ENCODE measurements around the gene CRAT.

The CRAT gene

GRCh38 chr9:129149442-129149841, 38.8 kb upstream of the CRAT start:
- DNase-seq (ENCODE audit: low read depth), result no peak
- H3K4me3 ChIP-seq (ENCODE audit: low read length), result no peak overlapping the region
- no peak for TF ChIP-seq CTCF (conservative IDR thresholded peaks at IDR 0.05; ENCODE audit: low read depth, low read length)

GRCh38 chr9:129148463-129149204, 38.0 kb upstream of the CRAT start:
- DNase-seq (ENCODE audit: low read depth), result no peak
- no peak for TF ChIP-seq CTCF (conservative IDR thresholded peaks at IDR 0.05; ENCODE audit: low read depth, low read length)
- no peak overlapping the region for H3K4me3 ChIP-seq (ENCODE audit: low read length)

- H3K4me3 ChIP-seq (ENCODE audit: low read length), result no peak overlapping the region
- TF ChIP-seq CTCF (conservative IDR thresholded peaks at IDR 0.05; ENCODE audit: low read depth, low read length), result no peak
- DNase-seq (ENCODE audit: low read depth), result no peak
Observed at GRCh38 chr9:129146441-129146941, 35.9 kb upstream of the CRAT start.

- no peak for TF ChIP-seq CTCF (conservative IDR thresholded peaks at IDR 0.05; ENCODE audit: low read depth, low read length)
- H3K4me3 ChIP-seq (ENCODE audit: low read length), result no peak overlapping the region
- DNase-seq (ENCODE audit: low read depth), result peak; percentile 77
Observed at GRCh38 chr9:129145841-129146292, 35.3 kb upstream of the CRAT start.

GRCh38 chr9:129145316-129145715, 34.7 kb upstream of the CRAT start:
- no peak overlapping the region for H3K4me3 ChIP-seq (ENCODE audit: low read length)
- no peak for DNase-seq (ENCODE audit: low read depth)

GRCh38 chr9:129143031-129143927, 32.7 kb upstream of the CRAT start:
- peak; percentile 66 for DNase-seq (ENCODE audit: low read depth)
- H3K4me3 ChIP-seq (ENCODE audit: low read length), result peak overlapping the region; percentile 8

More at GRCh38 chr9:129145316-129145715, 34.7 kb upstream of the CRAT start:
- TF ChIP-seq CTCF (conservative IDR thresholded peaks at IDR 0.05; ENCODE audit: low read depth, low read length), result no peak

More at GRCh38 chr9:129143031-129143927, 32.7 kb upstream of the CRAT start:
- TF ChIP-seq CTCF (conservative IDR thresholded peaks at IDR 0.05; ENCODE audit: low read depth, low read length), result peak; percentile 99
